SH-SY5Y (cell line): ENCODE results near the gene FBXW8.

Experiments used
- GATA2 ChIP-seq: IDR thresholded peaks from 2 replicates; pipeline ENCODE4 v1.6.1; 2011; ENCODE audit warnings: mild to moderate bottlenecking, low read depth, low read length
- GATA3 ChIP-seq: IDR thresholded peaks from 2 replicates; pipeline ENCODE4 v1.6.1; 2011; ENCODE audit warnings: low read depth, mild to moderate bottlenecking, low read length, moderate library complexity

FBXW8 gene

GRCh38 chr12:116880213-116880816 lies 30.4 kb upstream of the FBXW8 start:
- TF ChIP-seq GATA3 (no peak), GATA2 (no peak)

GRCh38 chr12:116880817-116881324 lies 29.9 kb upstream of the FBXW8 start:
- no peak for TF ChIP-seq GATA2
- TF ChIP-seq GATA3, result no peak

- no peak for TF ChIP-seq GATA3
- no peak for TF ChIP-seq GATA2
These were observed 29.3 kb upstream of the FBXW8 start, which contains the start of gene HRK for GRCh38 chr12:116881325-116881876. Gene HRK (minus strand): TSS chr12:116881441. CDS start chr12:116881307, 134 bp downstream.

GRCh38 chr12:116881877-116882507 lies 28.8 kb upstream of the FBXW8 start:
- no peak for TF ChIP-seq GATA3

- TF ChIP-seq GATA3, result no peak
- TF ChIP-seq GATA2, result no peak
These were observed 28.0 kb upstream of the FBXW8 start for GRCh38 chr12:116882742-116883141.

- TF ChIP-seq GATA3, result no peak
These were observed 25.9 kb upstream of the FBXW8 start for GRCh38 chr12:116884871-116885270.

GRCh38 chr12:116885491-116885890 lies 25.3 kb upstream of the FBXW8 start:
- no peak for TF ChIP-seq GATA3
- no peak for TF ChIP-seq GATA2

- TF ChIP-seq GATA2, result no peak
- TF ChIP-seq GATA3, result no peak
These were observed 23.5 kb upstream of the FBXW8 start for GRCh38 chr12:116887244-116887643.

GRCh38 chr12:116887897-116888296 lies 22.9 kb upstream of the FBXW8 start:
- TF ChIP-seq GATA3, result no peak

- TF ChIP-seq GATA3, result no peak
- no peak for TF ChIP-seq GATA2
These were observed 20.4 kb upstream of the FBXW8 start for GRCh38 chr12:116890330-116890729.

GRCh38 chr12:116891019-116891418 lies 19.7 kb upstream of the FBXW8 start:
- no peak for TF ChIP-seq GATA3
- no peak for TF ChIP-seq GATA2

GRCh38 chr12:116892349-116893140 lies 18.2 kb upstream of the FBXW8 start:
- no peak for TF ChIP-seq GATA3
- TF ChIP-seq GATA2, result no peak

GRCh38 chr12:116894913-116895312 lies 15.8 kb upstream of the FBXW8 start:
- no peak for TF ChIP-seq GATA2
- TF ChIP-seq GATA3, result no peak

- TF ChIP-seq GATA2, result no peak
- no peak for TF ChIP-seq GATA3
These were observed 14.3 kb upstream of the FBXW8 start for GRCh38 chr12:116896411-116896924.
